GM12801 (cell line): ENCODE measurements around the gene RND2.

ENCODE experiments used
- CTCF ChIP-seq: IDR thresholded peaks from one replicate; pipeline ENCODE4 v1.5.1; 2011; ENCODE audit warnings: control low read depth; ENCODE audit not compliant: insufficient read length; ENCODE audit errors: extremely low read depth

Gene RND2

GRCh38 chr17:42999003-42999525, 26.0 kb upstream of the RND2 start:
- TF ChIP-seq CTCF, result no peak

- no peak for TF ChIP-seq CTCF
These were observed 21.4 kb upstream of the RND2 start for GRCh38 chr17:43003542-43004172.

- TF ChIP-seq CTCF, result no peak
These were observed 18.1 kb upstream of the RND2 start, which contains the start of gene IFI35 for GRCh38 chr17:43006639-43007551. IFI35 (plus strand) TSS chr17:43006784; CDS start chr17:43006948, 164 bp downstream.

GRCh38 chr17:43010667-43011308, 14.2 kb upstream of the RND2 start:
- TF ChIP-seq CTCF, result no peak

- no peak for TF ChIP-seq CTCF
These were observed 13.1 kb upstream of the RND2 start for GRCh38 chr17:43011728-43012472.

- TF ChIP-seq CTCF, result no peak
These were observed 11.7 kb upstream of the RND2 start for GRCh38 chr17:43013296-43013695.
